HepG2 (cell line): Measurements from ENCODE around the gene SMC6. TPM values are rescaled to one million over a fixed set of nuclear protein-coding genes. Genes with fewer than 3 reads are reported as not detected.

ENCODE experiments used
- HMG20A ChIP-seq: IDR thresholded peaks from 2 replicates; pipeline ENCODE4 v1.6.1; 2016; ENCODE audit warnings: borderline replicate concordance
- KAT2B ChIP-seq: fragments of 150-350 bp; IDR thresholded peaks from 2 replicates; pipeline ENCODE4 v1.6.1; 2014; ENCODE audit warnings: low read depth, low read length, borderline replicate concordance
- MIER3 ChIP-seq: IDR thresholded peaks from 2 replicates; pipeline ENCODE4 v1.6.1; 2016; ENCODE audit warnings: missing compliant biosample characterization, borderline replicate concordance
- MTF2 ChIP-seq: sonication (generic); formaldehyde crosslinking; IDR thresholded peaks from 2 replicates; pipeline ENCODE4 v1.5.0; 2020; ENCODE audit warnings: missing genetic modification reagents, borderline replicate concordance
- TMF1 ChIP-seq: sonication (generic); formaldehyde crosslinking; IDR thresholded peaks from 2 replicates; pipeline ENCODE4 v1.8.1; 2022; ENCODE audit warnings: low read depth, missing genetic modification reagents
- ZNF124 ChIP-seq: sonication (generic); formaldehyde crosslinking; IDR thresholded peaks from 2 replicates; pipeline ENCODE4 v1.4.0; 2020; ENCODE audit warnings: missing genetic modification reagents
- ZNF234 ChIP-seq: sonication (generic); formaldehyde crosslinking; conservative IDR thresholded peaks from 2 replicates; pipeline ENCODE4 v1.5.1; 2020; ENCODE audit warnings: mild to moderate bottlenecking, missing genetic modification reagents
- polyA plus RNA-seq, 8 experiments: library from polyadenylated mRNA; depleted of rRNA in 3 of 8; stranded (reverse) in 7 of 8; unstranded in 1 of 8; fragments of >200 nt; fragmentation: Illumina TruSeq in 4 of 8; extraction: Trizol in 4 of 8; gene quantifications; 2 replicates each; pipeline versions ENCODE4 v1.2.1 to v1.2.3, GENCODE V29; 2011 to 2016; ENCODE audit warnings: low read depth in 4 of 8, missing spikeins in 1 of 8, mixed read lengths in 1 of 8; ENCODE audit not compliant: insufficient read depth in 1 of 8
- total RNA-seq, 5 experiments: library from RNA; depleted of rRNA; stranded (reverse); fragments of >200 nt; fragmentation: Illumina TruSeq; extraction: Trizol; gene quantifications; 2 replicates each; pipeline ENCODE4 v1.2.3, GENCODE V29; 2016; ENCODE audit warnings: low read depth in 1 of 5
- TF ChIP-seq, protein P1 (sequence below), 2 experiments: fragments of 450-650 bp in 1 of 2; sonication (generic) in 1 of 2; formaldehyde crosslinking in 1 of 2; IDR thresholded peaks; 2 replicates each; pipeline versions ENCODE4 v1.6.1 to v1.8.0; 2016 to 2022; ENCODE audit warnings: antibody characterized with exemption in 1 of 2, mild to moderate bottlenecking in 1 of 2, missing genetic modification reagents in 1 of 2
- TF ChIP-seq, protein P2 (sequence below): sonication (generic); formaldehyde crosslinking; IDR thresholded peaks from 2 replicates; pipeline ENCODE4 v1.5.0; 2020; ENCODE audit warnings: mild to moderate bottlenecking, missing genetic modification reagents
- TF ChIP-seq, protein P3 (sequence below): sonication (generic); formaldehyde crosslinking; IDR thresholded peaks from 2 replicates; pipeline ENCODE4 v1.5.0; 2020; ENCODE audit warnings: missing genetic modification reagents, mild to moderate bottlenecking, borderline replicate concordance
- TF ChIP-seq, protein P4 (sequence below): sonication (generic); formaldehyde crosslinking; IDR thresholded peaks from 2 replicates; pipeline ENCODE4 v1.9.0; 2021; ENCODE audit warnings: missing genetic modification reagents, borderline replicate concordance

Gene SMC6
- total and polyA plus RNA-seq, 2 of the 13 experiments (the other 11 are each of a cell fraction or from before 2014, with no cell fraction given), result 18.9 to 55.3 TPM

DNA sequence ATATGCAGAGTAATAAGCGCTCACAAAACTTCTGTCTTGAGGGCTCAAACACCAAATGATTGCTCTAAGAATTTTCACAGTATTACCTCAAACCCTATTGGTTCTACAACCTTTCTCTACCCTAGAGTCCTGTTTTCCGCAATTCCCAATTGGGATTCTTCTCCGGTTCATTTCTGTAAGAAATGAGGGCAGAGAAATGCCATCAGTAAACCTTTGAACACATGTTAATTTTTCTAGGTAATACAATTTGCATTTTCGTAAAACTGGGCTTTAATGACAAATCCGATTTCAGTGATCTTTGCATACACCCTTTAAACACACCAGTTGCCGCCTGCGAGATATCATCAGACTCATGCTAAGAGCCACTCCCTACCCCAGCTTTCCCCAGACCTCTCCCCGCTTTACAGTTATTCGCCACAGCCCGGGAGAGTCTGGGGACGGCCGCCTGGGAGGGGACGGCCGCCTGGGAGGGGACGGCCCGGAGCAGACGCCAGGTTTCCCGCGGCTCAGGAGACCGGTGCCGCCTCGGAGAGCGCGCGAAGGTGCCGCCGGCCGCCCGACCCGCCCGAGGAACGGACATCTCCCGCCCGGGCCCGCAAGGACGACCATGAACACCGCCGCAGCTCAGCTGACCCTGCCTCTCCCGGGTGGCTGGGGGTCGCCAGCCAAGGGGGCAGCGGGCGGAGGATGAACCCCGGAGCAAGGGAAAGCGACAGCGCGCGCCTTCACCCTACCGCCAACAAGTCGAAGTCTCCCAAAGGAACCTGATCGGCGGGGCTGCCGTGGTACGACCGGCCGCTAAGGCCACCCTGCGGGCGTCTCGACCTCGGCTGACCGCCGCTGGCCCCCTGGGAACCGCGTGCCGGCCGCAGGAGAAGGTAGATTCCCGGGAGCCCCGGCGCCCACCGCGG is 463 bp downstream of the SMC6 start (continued):
- TF ChIP-seq, protein P1, sequence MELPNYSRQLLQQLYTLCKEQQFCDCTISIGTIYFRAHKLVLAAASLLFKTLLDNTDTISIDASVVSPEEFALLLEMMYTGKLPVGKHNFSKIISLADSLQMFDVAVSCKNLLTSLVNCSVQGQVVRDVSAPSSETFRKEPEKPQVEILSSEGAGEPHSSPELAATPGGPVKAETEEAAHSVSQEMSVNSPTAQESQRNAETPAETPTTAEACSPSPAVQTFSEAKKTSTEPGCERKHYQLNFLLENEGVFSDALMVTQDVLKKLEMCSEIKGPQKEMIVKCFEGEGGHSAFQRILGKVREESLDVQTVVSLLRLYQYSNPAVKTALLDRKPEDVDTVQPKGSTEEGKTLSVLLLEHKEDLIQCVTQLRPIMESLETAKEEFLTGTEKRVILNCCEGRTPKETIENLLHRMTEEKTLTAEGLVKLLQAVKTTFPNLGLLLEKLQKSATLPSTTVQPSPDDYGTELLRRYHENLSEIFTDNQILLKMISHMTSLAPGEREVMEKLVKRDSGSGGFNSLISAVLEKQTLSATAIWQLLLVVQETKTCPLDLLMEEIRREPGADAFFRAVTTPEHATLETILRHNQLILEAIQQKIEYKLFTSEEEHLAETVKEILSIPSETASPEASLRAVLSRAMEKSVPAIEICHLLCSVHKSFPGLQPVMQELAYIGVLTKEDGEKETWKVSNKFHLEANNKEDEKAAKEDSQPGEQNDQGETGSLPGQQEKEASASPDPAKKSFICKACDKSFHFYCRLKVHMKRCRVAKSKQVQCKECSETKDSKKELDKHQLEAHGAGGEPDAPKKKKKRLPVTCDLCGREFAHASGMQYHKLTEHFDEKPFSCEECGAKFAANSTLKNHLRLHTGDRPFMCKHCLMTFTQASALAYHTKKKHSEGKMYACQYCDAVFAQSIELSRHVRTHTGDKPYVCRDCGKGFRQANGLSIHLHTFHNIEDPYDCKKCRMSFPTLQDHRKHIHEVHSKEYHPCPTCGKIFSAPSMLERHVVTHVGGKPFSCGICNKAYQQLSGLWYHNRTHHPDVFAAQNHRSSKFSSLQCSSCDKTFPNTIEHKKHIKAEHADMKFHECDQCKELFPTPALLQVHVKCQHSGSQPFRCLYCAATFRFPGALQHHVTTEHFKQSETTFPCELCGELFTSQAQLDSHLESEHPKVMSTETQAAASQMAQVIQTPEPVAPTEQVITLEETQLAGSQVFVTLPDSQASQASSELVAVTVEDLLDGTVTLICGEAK (IDR thresholded peaks at IDR 0.05), result no peak
- TF ChIP-seq, protein P1 (CRISPR knock-in tag; IDR thresholded peaks at IDR 0.05), result peak; percentile 36; the same call in 1 of the 2 replicates
- peak; percentile 77 for TF ChIP-seq MTF2 (CRISPR knock-in tag)
- TF ChIP-seq, protein P2, sequence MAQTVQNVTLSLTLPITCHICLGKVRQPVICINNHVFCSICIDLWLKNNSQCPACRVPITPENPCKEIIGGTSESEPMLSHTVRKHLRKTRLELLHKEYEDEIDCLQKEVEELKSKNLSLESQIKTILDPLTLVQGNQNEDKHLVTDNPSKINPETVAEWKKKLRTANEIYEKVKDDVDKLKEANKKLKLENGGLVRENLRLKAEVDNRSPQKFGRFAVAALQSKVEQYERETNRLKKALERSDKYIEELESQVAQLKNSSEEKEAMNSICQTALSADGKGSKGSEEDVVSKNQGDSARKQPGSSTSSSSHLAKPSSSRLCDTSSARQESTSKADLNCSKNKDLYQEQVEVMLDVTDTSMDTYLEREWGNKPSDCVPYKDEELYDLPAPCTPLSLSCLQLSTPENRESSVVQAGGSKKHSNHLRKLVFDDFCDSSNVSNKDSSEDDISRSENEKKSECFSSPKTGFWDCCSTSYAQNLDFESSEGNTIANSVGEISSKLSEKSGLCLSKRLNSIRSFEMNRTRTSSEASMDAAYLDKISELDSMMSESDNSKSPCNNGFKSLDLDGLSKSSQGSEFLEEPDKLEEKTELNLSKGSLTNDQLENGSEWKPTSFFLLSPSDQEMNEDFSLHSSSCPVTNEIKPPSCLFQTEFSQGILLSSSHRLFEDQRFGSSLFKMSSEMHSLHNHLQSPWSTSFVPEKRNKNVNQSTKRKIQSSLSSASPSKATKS (CRISPR knock-in tag), result no peak
- TF ChIP-seq ZNF234 (CRISPR knock-in tag), result no peak
- peak; percentile 93 for TF ChIP-seq TMF1
- TF ChIP-seq, protein P3, sequence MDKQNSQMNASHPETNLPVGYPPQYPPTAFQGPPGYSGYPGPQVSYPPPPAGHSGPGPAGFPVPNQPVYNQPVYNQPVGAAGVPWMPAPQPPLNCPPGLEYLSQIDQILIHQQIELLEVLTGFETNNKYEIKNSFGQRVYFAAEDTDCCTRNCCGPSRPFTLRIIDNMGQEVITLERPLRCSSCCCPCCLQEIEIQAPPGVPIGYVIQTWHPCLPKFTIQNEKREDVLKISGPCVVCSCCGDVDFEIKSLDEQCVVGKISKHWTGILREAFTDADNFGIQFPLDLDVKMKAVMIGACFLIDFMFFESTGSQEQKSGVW (CRISPR knock-in tag), result no peak
- TF ChIP-seq ZNF124 (CRISPR knock-in tag), result 0 out of 2 replicates have a peak, but pooled peaks have one; percentile 42
- no peak for TF ChIP-seq KAT2B
- TF ChIP-seq, protein P4, sequence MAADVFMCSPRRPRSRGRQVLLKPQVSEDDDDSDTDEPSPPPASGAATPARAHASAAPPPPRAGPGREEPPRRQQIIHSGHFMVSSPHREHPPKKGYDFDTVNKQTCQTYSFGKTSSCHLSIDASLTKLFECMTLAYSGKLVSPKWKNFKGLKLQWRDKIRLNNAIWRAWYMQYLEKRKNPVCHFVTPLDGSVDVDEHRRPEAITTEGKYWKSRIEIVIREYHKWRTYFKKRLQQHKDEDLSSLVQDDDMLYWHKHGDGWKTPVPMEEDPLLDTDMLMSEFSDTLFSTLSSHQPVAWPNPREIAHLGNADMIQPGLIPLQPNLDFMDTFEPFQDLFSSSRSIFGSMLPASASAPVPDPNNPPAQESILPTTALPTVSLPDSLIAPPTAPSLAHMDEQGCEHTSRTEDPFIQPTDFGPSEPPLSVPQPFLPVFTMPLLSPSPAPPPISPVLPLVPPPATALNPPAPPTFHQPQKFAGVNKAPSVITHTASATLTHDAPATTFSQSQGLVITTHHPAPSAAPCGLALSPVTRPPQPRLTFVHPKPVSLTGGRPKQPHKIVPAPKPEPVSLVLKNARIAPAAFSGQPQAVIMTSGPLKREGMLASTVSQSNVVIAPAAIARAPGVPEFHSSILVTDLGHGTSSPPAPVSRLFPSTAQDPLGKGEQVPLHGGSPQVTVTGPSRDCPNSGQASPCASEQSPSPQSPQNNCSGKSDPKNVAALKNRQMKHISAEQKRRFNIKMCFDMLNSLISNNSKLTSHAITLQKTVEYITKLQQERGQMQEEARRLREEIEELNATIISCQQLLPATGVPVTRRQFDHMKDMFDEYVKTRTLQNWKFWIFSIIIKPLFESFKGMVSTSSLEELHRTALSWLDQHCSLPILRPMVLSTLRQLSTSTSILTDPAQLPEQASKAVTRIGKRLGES (CRISPR knock-in tag), result no peak
- no peak for TF ChIP-seq MIER3 (CRISPR knock-in tag)
- no peak for TF ChIP-seq HMG20A (CRISPR knock-in tag)
